HL-60 (cell line): ENCODE measurements around the gene SYNGR1.

ENCODE experiments used
- DNase-seq, 2 experiments: peaks; one replicate each; pipeline ENCODE4 v3.0.0-alpha.2; 2010 to 2020; ENCODE audit warnings: low read depth in 1 of 2, low spot score in 1 of 2
- H3K27ac ChIP-seq: fragments of 250-450 bp; sonication (Bioruptor Pico); replicated peaks from 2 replicates; pipeline ENCODE4 v1.5.1; 2020; ENCODE audit warnings: mild to moderate bottlenecking, moderate library complexity
- H3K27me3 ChIP-seq: fragments of 250-450 bp; sonication (Bioruptor Pico); 2 replicates; pipeline ENCODE4 v1.5.1; 2021; ENCODE audit warnings: mild to moderate bottlenecking, moderate library complexity; ENCODE audit not compliant: insufficient read depth, poor library complexity, severe bottlenecking
- H3K4me3 ChIP-seq: replicated peaks from 2 replicates; pipeline ENCODE4 v1.5.1; 2011; ENCODE audit warnings: mild to moderate bottlenecking, control low read depth, low read length; ENCODE audit not compliant: insufficient read depth
- CTCF ChIP-seq: IDR thresholded peaks from one replicate; pipeline ENCODE4 v1.5.1; 2011; ENCODE audit warnings: low read length, control low read depth, inconsistent platforms; ENCODE audit not compliant: insufficient read depth
- GABPA ChIP-seq: IDR thresholded peaks from 2 replicates; pipeline ENCODE4 v1.6.1; 2012; ENCODE audit warnings: low read depth
- POLR2AphosphoS5 ChIP-seq: IDR thresholded peaks from 2 replicates; pipeline ENCODE4 v1.6.1; 2012; ENCODE audit warnings: low read depth
- SPI1 ChIP-seq: IDR thresholded peaks from 2 replicates; pipeline ENCODE4 v1.6.1; 2012; ENCODE audit warnings: low read depth, mild to moderate bottlenecking, borderline replicate concordance
- TF ChIP-seq, protein P1 (sequence below): IDR thresholded peaks from 2 replicates; pipeline ENCODE4 v1.6.1; 2012; ENCODE audit warnings: low read depth; ENCODE audit not compliant: insufficient replicate concordance

The SYNGR1 gene

DNA sequence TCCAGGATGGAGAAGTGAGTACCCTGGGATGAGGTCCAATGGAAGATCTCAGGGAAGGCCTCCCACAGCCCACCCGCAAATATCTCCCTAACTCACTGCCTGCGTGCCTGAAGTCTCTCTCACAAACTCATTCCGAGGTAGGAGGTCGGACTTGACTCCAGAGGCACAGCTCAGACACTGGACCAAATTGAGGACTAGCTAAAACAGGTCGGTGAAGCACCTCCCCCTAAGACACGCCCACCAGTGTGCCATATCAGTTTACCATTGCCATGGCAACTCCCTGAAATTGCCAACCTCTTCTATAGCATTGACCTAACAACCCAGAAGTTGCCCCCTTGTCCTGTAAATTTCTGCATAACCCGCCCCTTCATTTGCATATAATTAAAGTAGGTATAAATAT lies 47.9 kb upstream of the SYNGR1 start:
- Histone ChIP-seq H3K27ac (no peak overlapping the region), H3K27me3 (no peaks in the 10 kb centered on the region), H3K4me3 (no peak overlapping the region)
- DNase-seq, result no peak
- no peak for TF ChIP-seq CTCF
- TF ChIP-seq POLR2AphosphoS5, result no peak
- no peak for TF ChIP-seq SPI1
- no peak for TF ChIP-seq GABPA
- TF ChIP-seq, protein P1, sequence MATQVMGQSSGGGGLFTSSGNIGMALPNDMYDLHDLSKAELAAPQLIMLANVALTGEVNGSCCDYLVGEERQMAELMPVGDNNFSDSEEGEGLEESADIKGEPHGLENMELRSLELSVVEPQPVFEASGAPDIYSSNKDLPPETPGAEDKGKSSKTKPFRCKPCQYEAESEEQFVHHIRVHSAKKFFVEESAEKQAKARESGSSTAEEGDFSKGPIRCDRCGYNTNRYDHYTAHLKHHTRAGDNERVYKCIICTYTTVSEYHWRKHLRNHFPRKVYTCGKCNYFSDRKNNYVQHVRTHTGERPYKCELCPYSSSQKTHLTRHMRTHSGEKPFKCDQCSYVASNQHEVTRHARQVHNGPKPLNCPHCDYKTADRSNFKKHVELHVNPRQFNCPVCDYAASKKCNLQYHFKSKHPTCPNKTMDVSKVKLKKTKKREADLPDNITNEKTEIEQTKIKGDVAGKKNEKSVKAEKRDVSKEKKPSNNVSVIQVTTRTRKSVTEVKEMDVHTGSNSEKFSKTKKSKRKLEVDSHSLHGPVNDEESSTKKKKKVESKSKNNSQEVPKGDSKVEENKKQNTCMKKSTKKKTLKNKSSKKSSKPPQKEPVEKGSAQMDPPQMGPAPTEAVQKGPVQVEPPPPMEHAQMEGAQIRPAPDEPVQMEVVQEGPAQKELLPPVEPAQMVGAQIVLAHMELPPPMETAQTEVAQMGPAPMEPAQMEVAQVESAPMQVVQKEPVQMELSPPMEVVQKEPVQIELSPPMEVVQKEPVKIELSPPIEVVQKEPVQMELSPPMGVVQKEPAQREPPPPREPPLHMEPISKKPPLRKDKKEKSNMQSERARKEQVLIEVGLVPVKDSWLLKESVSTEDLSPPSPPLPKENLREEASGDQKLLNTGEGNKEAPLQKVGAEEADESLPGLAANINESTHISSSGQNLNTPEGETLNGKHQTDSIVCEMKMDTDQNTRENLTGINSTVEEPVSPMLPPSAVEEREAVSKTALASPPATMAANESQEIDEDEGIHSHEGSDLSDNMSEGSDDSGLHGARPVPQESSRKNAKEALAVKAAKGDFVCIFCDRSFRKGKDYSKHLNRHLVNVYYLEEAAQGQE, result no peak

- H3K27me3 ChIP-seq, result no peaks in the 10 kb centered on the region
- H3K27ac ChIP-seq, result no peak overlapping the region
- no peak overlapping the region for H3K4me3 ChIP-seq
- TF ChIP-seq POLR2AphosphoS5 (no peak), GABPA (no peak), CTCF (no peak), SPI1 (no peak)
- TF ChIP-seq, protein P1, result no peak
- no peak for DNase-seq
These were observed 47.3 kb upstream of the SYNGR1 start for GRCh38 chr22:39302431-39302960.

GRCh38 chr22:39303358-39303757 lies 46.4 kb upstream of the SYNGR1 start:
- no peak for DNase-seq

More at GRCh38 chr22:39303358-39303757, 46.4 kb upstream of the SYNGR1 start:
- no peak for TF ChIP-seq POLR2AphosphoS5
- no peak for TF ChIP-seq GABPA
- TF ChIP-seq, protein P1, result no peak
- no peak for TF ChIP-seq CTCF
- TF ChIP-seq SPI1, result no peak
- Histone ChIP-seq H3K27me3 (no peaks in the 10 kb centered on the region), H3K4me3 (no peak overlapping the region), H3K27ac (no peak overlapping the region)
